Stimulated activated effector memory CD8-positive, alpha-beta T cell treated with anti-CD3 and anti-CD28 coated beads, Interleukin-12 subunit alpha, Interleukin-12 subunit beta, amount 100 ng/mL, for 72 hours (primary cell): Measurements from ENCODE around the gene MRPL24.

ENCODE experiments used
- ATAC-seq: fragments of 150-1000 bp; cut with Tn5 transposase; 2 replicates; pipeline ENCODE4 v1.10.0; 2021
- DNase-seq, 2 donors: peaks; one replicate each; pipeline ENCODE4 v3.0.0; 2021 to 2022; ENCODE audit warnings: low spot score in 2 of 2
- H3K27ac Mint-ChIP-seq: one replicate; pipeline ENCODE4 v1.8.0; 2022; ENCODE audit warnings: mild to moderate bottlenecking, mixed read lengths
- H3K36me3 Mint-ChIP-seq: one replicate; pipeline ENCODE4 v1.8.0; 2022; ENCODE audit warnings: mild to moderate bottlenecking, mixed read lengths
- H3K4me1 Mint-ChIP-seq: one replicate; pipeline ENCODE4 v1.8.0; 2022; ENCODE audit warnings: mixed read lengths
- H3K4me3 Mint-ChIP-seq: one replicate; pipeline ENCODE4 v1.8.0; 2022; ENCODE audit warnings: mild to moderate bottlenecking, mixed read lengths
- H3K9me3 Mint-ChIP-seq: one replicate; pipeline ENCODE4 v1.8.0; 2022; ENCODE audit warnings: mixed read lengths

MRPL24 gene

GRCh38 chr1:156689035-156689952 is 51.6 kb downstream of the MRPL24 start:
- H3K27ac Mint-ChIP-seq: no peak overlapping the region
- DNase-seq (peak; percentile 70 to 89), ATAC-seq (peak; percentile 96)
- H3K9me3 Mint-ChIP-seq: no peaks in the 10 kb centered on the region
- H3K4me1 Mint-ChIP-seq: peaks cover 37% of the 10 kb centered on the region
- H3K36me3 Mint-ChIP-seq: no peaks in the 10 kb centered on the region
- H3K4me3 Mint-ChIP-seq: peak overlapping the region; percentile 30
